Ovary (tissue), 9 donors: ENCODE results near the gene FXYD5. TPM values are rescaled to one million over a fixed set of nuclear protein-coding genes. Genes with fewer than 3 reads are reported as not detected.

Experiments
- DNase-seq, 5 donors: peaks; one replicate each; pipeline ENCODE4 v3.0.0-alpha.2; 2019 to 2020
- H3K27ac ChIP-seq, 2 donors: fragments of 200-600 bp; one replicate each; pipeline versions ENCODE4 v1.5.1 to v1.8.0; 2019 to 2022
- H3K27me3 ChIP-seq: fragments of 200-600 bp; one replicate; pipeline ENCODE4 v1.8.0; 2022
- H3K36me3 ChIP-seq: fragments of 200-600 bp; sonication (generic); one replicate; pipeline ENCODE4 v1.5.1; 2019
- H3K4me1 ChIP-seq: one replicate; pipeline ENCODE4 v1.8.1; 2013; ENCODE audit warnings: mild to moderate bottlenecking, moderate library complexity; ENCODE audit not compliant: insufficient read depth
- H3K4me3 ChIP-seq: fragments of 200-600 bp; sonication (generic); one replicate; pipeline ENCODE4 v1.5.1; 2017
- H3K9me3 ChIP-seq, 2 donors: fragments of 200-600 bp in 1 of 2; sonication (generic) in 1 of 2; one replicate each; pipeline versions ENCODE4 v1.5.1 to v1.8.1; 2013 to 2019; ENCODE audit warnings: mild to moderate bottlenecking in 1 of 2, moderate library complexity in 1 of 2
- EP300 ChIP-seq: sonication (generic); formaldehyde crosslinking; IDR thresholded peaks from one replicate; pipeline ENCODE4 v1.6.1; 2017; ENCODE audit warnings: antibody characterized with exemption
- POLR2A ChIP-seq: fragments of 450-650 bp; IDR thresholded peaks from one replicate; pipeline ENCODE4 v1.6.1; 2017; ENCODE audit warnings: antibody characterized with exemption, mild to moderate bottlenecking, moderate library complexity
- WGBS, 3 donors: extraction: QIAGEN DNeasy Blood & Tissue Kit in 1 of 3; methylation state at CpG; one replicate each; pipeline versions ENCODE4 v1.1.5 to v1.1.7; 2013 to 2017; 5-methylcytosine and 5-hydroxymethylcytosine counted together
- intact Hi-C, 4 donors: fragments of 100-400 bp; cut with DNase I; formaldehyde crosslinking; loops; one replicate each; pipeline versions ENCODE4 v1.11.0 to v1.15.1; 2022 to 2023
- polyA plus RNA-seq, 2 donors: library from polyadenylated mRNA; stranded (reverse); fragments of 200-250 nt in 1 of 2; fragments of 350-450 nt in 1 of 2; fragmentation: Illumina TruSeq in 1 of 2; extraction: RNeasy Lipid Tissue Mini Kit (QIAGEN cat#74804) in 1 of 2; gene quantifications; one replicate each; pipeline ENCODE4 v1.2.3, GENCODE V29; 2013 to 2014
- total RNA-seq, 7 donors: library from RNA; depleted of rRNA in 2 of 7; stranded (reverse); fragments of >200 nt in 2 of 7; fragmentation: NEBNext Ultra II Directional in 3 of 7; extraction: Animal tissue kit (Norgen Biotek cat#: 25700) in 3 of 7; gene quantifications; one replicate each; pipeline versions ENCODE4 v1.1.0 to v1.2.4, GENCODE V29; 2016 to 2023
- TF ChIP-seq, protein P1 (sequence below), 3 donors: fragments of 450-650 bp in 2 of 3; fragments of 200-600 bp in 1 of 3; IDR thresholded peaks; one replicate each; pipeline versions ENCODE4 v1.5.1 to v1.8.0; 2016 to 2022; ENCODE audit warnings: antibody characterized with exemption in 3 of 3, mild to moderate bottlenecking in 1 of 3
- donor health status: DM: no; HTN: no; CAD: no; lungs with moderate emphysema.
- donor health status: DM: no; HTN: no; CAD: no.
- donor health status: Bipolar disorder and iron deficiency.
- donor health status: DM: yes; HTN: yes; CAD: no.
- donor health status: DM: no; HTN: no; CAD: no.
- donor health status: DM: yes; HTN: yes; CAD: no.

The FXYD5 gene
- total and polyA plus RNA-seq, 9 donors = 8.2 to 79.3 (median 22.7) TPM

GRCh38 chr19:35176181-35176570 lies 21.6 kb downstream of the FXYD5 start:
- DNase-seq = no peak
- TF ChIP-seq, protein P1, sequence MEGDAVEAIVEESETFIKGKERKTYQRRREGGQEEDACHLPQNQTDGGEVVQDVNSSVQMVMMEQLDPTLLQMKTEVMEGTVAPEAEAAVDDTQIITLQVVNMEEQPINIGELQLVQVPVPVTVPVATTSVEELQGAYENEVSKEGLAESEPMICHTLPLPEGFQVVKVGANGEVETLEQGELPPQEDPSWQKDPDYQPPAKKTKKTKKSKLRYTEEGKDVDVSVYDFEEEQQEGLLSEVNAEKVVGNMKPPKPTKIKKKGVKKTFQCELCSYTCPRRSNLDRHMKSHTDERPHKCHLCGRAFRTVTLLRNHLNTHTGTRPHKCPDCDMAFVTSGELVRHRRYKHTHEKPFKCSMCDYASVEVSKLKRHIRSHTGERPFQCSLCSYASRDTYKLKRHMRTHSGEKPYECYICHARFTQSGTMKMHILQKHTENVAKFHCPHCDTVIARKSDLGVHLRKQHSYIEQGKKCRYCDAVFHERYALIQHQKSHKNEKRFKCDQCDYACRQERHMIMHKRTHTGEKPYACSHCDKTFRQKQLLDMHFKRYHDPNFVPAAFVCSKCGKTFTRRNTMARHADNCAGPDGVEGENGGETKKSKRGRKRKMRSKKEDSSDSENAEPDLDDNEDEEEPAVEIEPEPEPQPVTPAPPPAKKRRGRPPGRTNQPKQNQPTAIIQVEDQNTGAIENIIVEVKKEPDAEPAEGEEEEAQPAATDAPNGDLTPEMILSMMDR (IDR thresholded peaks at IDR 0.05) = no peak
- no peak for TF ChIP-seq EP300
- 52 to 59% (median 58%) methylated on average over 3 of the region's 3 CpGs for WGBS, 3 donors
- Histone ChIP-seq H3K4me1 (no peaks in the 10 kb centered on the region), H3K36me3 (no peaks in the 10 kb centered on the region), H3K27me3 (no peaks in the 10 kb centered on the region), H3K9me3 (no peaks in the 10 kb centered on the region), H3K4me3 (no peak overlapping the region), H3K27ac (no peak overlapping the region)
- intact Hi-C loops = no loop called here

- no peak overlapping the region for H3K4me3 ChIP-seq
- 70 to 76% (median 71%) methylated on average over 7 of the region's 7 CpGs for WGBS, 3 donors
- intact Hi-C loops = no loop called here
Measured at GRCh38 chr19:35177377-35178274, 23.1 kb downstream of the FXYD5 start.

DNA sequence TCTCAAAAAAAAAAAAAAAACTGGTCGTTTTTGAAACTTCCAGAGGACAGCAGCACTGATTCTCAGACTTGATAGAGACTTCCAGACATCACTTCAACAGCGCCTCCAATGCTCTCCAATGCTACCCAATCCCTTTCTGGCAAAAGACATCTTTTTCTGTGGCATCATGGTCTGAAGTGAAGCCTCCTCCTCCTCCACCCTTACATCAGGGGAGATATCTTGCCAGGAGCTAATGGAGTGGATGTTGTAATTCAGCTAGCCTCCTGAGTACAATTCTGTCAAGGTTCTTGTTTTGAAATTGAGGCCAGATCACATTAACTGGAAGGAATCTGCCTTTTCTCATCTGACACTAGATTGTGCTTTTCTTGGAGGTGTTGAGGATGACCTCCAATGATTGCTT lies 24.2 kb downstream of the FXYD5 start:
- intact Hi-C loops = no loop called here
- WGBS, 3 donors = 48 to 65% (median 60%) methylated on average over 2 of the region's 2 CpGs
- Histone ChIP-seq H3K9me3 (peaks cover 0 to 8% of the 10 kb centered on the region in 2 donors), H3K4me1 (no peaks in the 10 kb centered on the region), H3K27ac (no peak overlapping the region), H3K36me3 (no peaks in the 10 kb centered on the region), H3K27me3 (no peaks in the 10 kb centered on the region), H3K4me3 (no peak overlapping the region)
- TF ChIP-seq, protein P1 (IDR thresholded peaks at IDR 0.05) = no peak
- TF ChIP-seq POLR2A (no peak), EP300 (no peak)
- no peak for DNase-seq

More at GRCh38 chr19:35177377-35178274, 23.1 kb downstream of the FXYD5 start:
- Histone ChIP-seq H3K4me1 (no peaks in the 10 kb centered on the region), H3K9me3 (peaks cover 0 to 5% of the 10 kb centered on the region in 2 donors), H3K27me3 (no peaks in the 10 kb centered on the region), H3K27ac (no peak overlapping the region), H3K36me3 (no peaks in the 10 kb centered on the region)
- DNase-seq = no peak
- TF ChIP-seq EP300 (no peak), POLR2A (no peak)
- TF ChIP-seq, protein P1 (IDR thresholded peaks at IDR 0.05) = no peak

DNA sequence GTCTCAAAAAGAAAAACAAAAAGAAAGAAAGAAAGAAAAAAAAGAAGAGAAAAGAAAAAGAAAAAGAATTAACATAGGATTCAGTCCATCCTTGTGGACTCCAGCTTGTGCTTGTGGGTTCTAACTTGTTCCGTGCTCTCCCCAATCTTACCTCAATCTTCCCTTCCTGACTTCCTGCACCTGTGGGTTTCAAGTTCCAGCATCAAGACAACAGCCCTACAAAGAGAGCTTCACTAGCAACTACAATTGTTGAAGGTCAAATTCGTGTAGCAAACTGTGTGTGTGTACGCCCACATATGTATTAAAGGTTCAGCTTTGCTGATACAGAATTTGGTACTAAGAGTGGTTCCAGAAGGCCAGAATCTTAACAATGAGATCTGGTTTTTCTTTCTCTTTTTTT lies 25.3 kb downstream of the FXYD5 start:
- H3K4me1 ChIP-seq = no peaks in the 10 kb centered on the region
- intact Hi-C loops = no loop called here
- no peak overlapping the region for H3K4me3 ChIP-seq
- H3K27ac ChIP-seq = no peak overlapping the region
- H3K9me3 ChIP-seq = peaks cover 0 to 8% of the 10 kb centered on the region in 2 donors
- no peaks in the 10 kb centered on the region for H3K27me3 ChIP-seq
- TF ChIP-seq EP300 (no peak), POLR2A (no peak)
- TF ChIP-seq, protein P1 (IDR thresholded peaks at IDR 0.05) = no peak
- 52 to 66% (median 53%) methylated on average over 3 of the region's 3 CpGs for WGBS, 3 donors
- H3K36me3 ChIP-seq = no peaks in the 10 kb centered on the region
- DNase-seq = no peak
